Putamen (tissue), 1 donor: ENCODE results near the gene GNG3.

Source experiments
- DNase-seq: peaks from one replicate; pipeline ENCODE4 v3.0.0-alpha.2; 2016; ENCODE audit warnings: low spot score

Gene GNG3

GRCh38 chr11:62757846-62758788 is 50.6 kb downstream of the GNG3 start:
- no peak for DNase-seq
